MM.1S (cell line): ENCODE results near the gene CCDC181.
"Not testable (repeated sequence)": the region's sequence is repeated elsewhere in the genome, so short reads cannot be mapped to it uniquely, and the experiment has no call there.

Source experiments
- DNase-seq: peaks from one replicate; pipeline ENCODE4 v3.0.0-alpha.2; 2015
- H2AFZ ChIP-seq: fragments of 300-600 bp; sonication (generic); 2 replicates; pipeline ENCODE4 v1.6.0; 2016; ENCODE audit warnings: antibody characterized with exemption, low read length
- H3F3A ChIP-seq: fragments of 300-600 bp; sonication (generic); 2 replicates; pipeline ENCODE4 v1.6.1; 2016; ENCODE audit warnings: mild to moderate bottlenecking, antibody characterized with exemption, low read length, moderate library complexity, mixed read lengths; ENCODE audit not compliant: insufficient read depth
- H3K27ac ChIP-seq: fragments of 300-600 bp; sonication (generic); 2 replicates; pipeline ENCODE4 v1.5.1; 2016; ENCODE audit warnings: mild to moderate bottlenecking, low read length
- H3K27me3 ChIP-seq: fragments of 300-600 bp; sonication (generic); replicated peaks from 2 replicates; pipeline ENCODE4 v1.6.0; 2016; ENCODE audit warnings: low read length; ENCODE audit not compliant: insufficient read depth
- H3K36me3 ChIP-seq: fragments of 300-600 bp; sonication (generic); replicated peaks from 2 replicates; pipeline ENCODE4 v1.6.1; 2016; ENCODE audit warnings: mild to moderate bottlenecking, low read length, mixed read lengths; ENCODE audit not compliant: insufficient read depth
- H3K4me1 ChIP-seq: fragments of 300-600 bp; sonication (generic); 2 replicates; pipeline ENCODE4 v1.6.1; 2016; ENCODE audit warnings: low read length, mixed read lengths
- H3K4me2 ChIP-seq: fragments of 300-600 bp; sonication (generic); 2 replicates; pipeline ENCODE4 v1.6.0; 2016; ENCODE audit warnings: low read depth, low read length
- H3K4me3 ChIP-seq: fragments of 300-600 bp; sonication (generic); 2 replicates; pipeline ENCODE4 v1.5.1; 2016; ENCODE audit warnings: low read length, mixed read lengths
- H3K79me2 ChIP-seq: fragments of 300-600 bp; sonication (generic); 2 replicates; pipeline ENCODE4 v1.6.1; 2016; ENCODE audit warnings: mixed run types, low read length, mixed read lengths
- H3K9ac ChIP-seq: fragments of 300-600 bp; sonication (generic); 2 replicates; pipeline ENCODE4 v1.6.1; 2016; ENCODE audit warnings: low read length, mixed read lengths
- H3K9me2 ChIP-seq: fragments of 300-600 bp; sonication (generic); replicated peaks from 2 replicates; pipeline ENCODE4 v1.6.1; 2016; ENCODE audit warnings: mild to moderate bottlenecking, low read length, mixed read lengths; ENCODE audit not compliant: insufficient read depth
- H3K9me3 ChIP-seq: fragments of 300-600 bp; sonication (generic); replicated peaks from 2 replicates; pipeline ENCODE4 v1.6.1; 2016; ENCODE audit warnings: mild to moderate bottlenecking, low read length, mixed read lengths; ENCODE audit not compliant: insufficient read depth
- H4K20me1 ChIP-seq: fragments of 300-600 bp; sonication (generic); 2 replicates; pipeline ENCODE4 v1.6.1; 2016; ENCODE audit warnings: mild to moderate bottlenecking, low read length, moderate library complexity, mixed read lengths; ENCODE audit not compliant: insufficient read depth
- CTCF ChIP-seq: fragments of 300-600 bp; sonication (generic); IDR thresholded peaks from 2 replicates; pipeline ENCODE4 v1.5.1; 2016; ENCODE audit warnings: antibody characterized with exemption, low read length, mixed read lengths
- EZH2 ChIP-seq: fragments of 300-600 bp; sonication (generic); optimal IDR thresholded peaks from 2 replicates; pipeline ENCODE3; 2017; ENCODE audit warnings: low read depth, mild to moderate bottlenecking, antibody characterized with exemption, low read length, mixed read lengths
- EZH2phosphoT487 ChIP-seq: fragments of 300-600 bp; sonication (generic); IDR thresholded peaks from 2 replicates; pipeline ENCODE4 v1.6.1; 2018; ENCODE audit warnings: antibody characterized with exemption, low read length

Gene CCDC181

GRCh38 chr1:169414952-169415351, 12.3 kb downstream of the CCDC181 start:
- TF ChIP-seq CTCF: no peak
- no peak for TF ChIP-seq EZH2phosphoT487
- no peak for TF ChIP-seq EZH2
- Histone ChIP-seq H3K4me1 (no peaks in the 10 kb centered on the region), H3K4me2 (no peak overlapping the region), H3K36me3 (no peaks in the 10 kb centered on the region), H2AFZ (no peak overlapping the region), H3K27ac (no peak overlapping the region), H3K79me2 (no peaks in the 10 kb centered on the region), H3K9me3 (no peaks in the 10 kb centered on the region), H3K27me3 (no peaks in the 10 kb centered on the region), H3F3A (no peaks in the 10 kb centered on the region), H3K9me2 (no peaks in the 10 kb centered on the region), H3K4me3 (no peak overlapping the region), H3K9ac (no peak overlapping the region), H4K20me1 (no peaks in the 10 kb centered on the region)
- DNase-seq: no peak

GRCh38 chr1:169408340-169408739, 18.9 kb downstream of the CCDC181 start:
- H3F3A ChIP-seq, H3K4me1 ChIP-seq, H3K4me3 ChIP-seq, H3K9me3 ChIP-seq, H3K79me2 ChIP-seq, H3K27ac ChIP-seq, H4K20me1 ChIP-seq, H3K36me3 ChIP-seq, DNase-seq, H3K9me2 ChIP-seq, H2AFZ ChIP-seq, H3K9ac ChIP-seq, H3K27me3 ChIP-seq, H3K4me2 ChIP-seq: not testable (repeated sequence)

- H3K27ac ChIP-seq, H3F3A ChIP-seq, H4K20me1 ChIP-seq, H3K36me3 ChIP-seq, H3K27me3 ChIP-seq, H3K9me2 ChIP-seq, H3K79me2 ChIP-seq, H3K4me2 ChIP-seq, H3K9me3 ChIP-seq, H3K4me1 ChIP-seq, H3K9ac ChIP-seq, H2AFZ ChIP-seq, H3K4me3 ChIP-seq, DNase-seq: not testable (repeated sequence)
Observed at GRCh38 chr1:169402578-169402977, 24.7 kb downstream of the CCDC181 start.

- Histone ChIP-seq H3K27ac (no peak overlapping the region), H3K9me3 (no peaks in the 10 kb centered on the region), H3K4me1 (no peaks in the 10 kb centered on the region), H3K79me2 (no peaks in the 10 kb centered on the region), H3K9me2 (no peaks in the 10 kb centered on the region), H2AFZ (no peak overlapping the region), H3K4me2 (no peak overlapping the region), H3K36me3 (no peaks in the 10 kb centered on the region), H3F3A (no peaks in the 10 kb centered on the region), H3K9ac (no peak overlapping the region), H3K4me3 (no peak overlapping the region), H3K27me3 (no peaks in the 10 kb centered on the region), H4K20me1 (no peaks in the 10 kb centered on the region)
- TF ChIP-seq EZH2phosphoT487: no peak
- TF ChIP-seq CTCF: no peak
- TF ChIP-seq EZH2: no peak
- DNase-seq: no peak
Observed at GRCh38 chr1:169395955-169396354, 31.3 kb downstream of the CCDC181 start.
